ENCODE data around the gene G6PC3.
A peak's percentile ranks its signal among the peaks of the same experiment; 100 is the strongest.

The G6PC3 gene

GRCh38 chr17:44075598-44076293 is 5.2 kb downstream of the G6PC3 start:
- no peak for DNase-seq (ENCODE audit: low read depth)

GRCh38 chr17:44076716-44077594 is 6.4 kb downstream of the G6PC3 start:
- Histone ChIP-seq H3K9ac (ENCODE audit: low read length) (peak overlapping the region; percentile 56), H3K4me3 (ENCODE audit: low read length) (no peak overlapping the region), H3K4me1 (ENCODE audit: control insufficient read depth, insufficient read depth, low read length) (peaks cover 14% of the 10 kb centered on the region), H3K36me3 (ENCODE audit: control insufficient read depth, insufficient read depth, low read length, severe bottlenecking) (peaks cover 71% of the 10 kb centered on the region), H3K27me3 (replicated peaks; ENCODE audit: control insufficient read depth, insufficient read depth, low read length) (no peaks in the 10 kb centered on the region), H3K9me3 (ENCODE audit: control insufficient read depth, low read length) (no peaks in the 10 kb centered on the region)
- DNase-seq (ENCODE audit: low read depth): peak; percentile 22

More at GRCh38 chr17:44075598-44076293, 5.2 kb downstream of the G6PC3 start:
- H3K36me3 ChIP-seq (ENCODE audit: control insufficient read depth, insufficient read depth, low read length, severe bottlenecking): peaks cover 64% of the 10 kb centered on the region
- no peaks in the 10 kb centered on the region for H3K27me3 ChIP-seq (replicated peaks; ENCODE audit: control insufficient read depth, insufficient read depth, low read length)
- no peaks in the 10 kb centered on the region for H3K9me3 ChIP-seq (ENCODE audit: control insufficient read depth, low read length)
- H3K4me1 ChIP-seq (ENCODE audit: control insufficient read depth, insufficient read depth, low read length): peaks cover 21% of the 10 kb centered on the region
- no peak overlapping the region for H3K9ac ChIP-seq (ENCODE audit: low read length)
- H3K4me3 ChIP-seq (ENCODE audit: low read length): no peak overlapping the region

GRCh38 chr17:44077595-44077909 is 7.0 kb downstream of the G6PC3 start:
- H3K36me3 ChIP-seq (ENCODE audit: control insufficient read depth, insufficient read depth, low read length, severe bottlenecking): peaks cover 77% of the 10 kb centered on the region
- DNase-seq (ENCODE audit: low read depth): no peak

GRCh38 chr17:44078412-44078811 is 7.9 kb downstream of the G6PC3 start:
- Histone ChIP-seq H3K27me3 (replicated peaks; ENCODE audit: control insufficient read depth, insufficient read depth, low read length) (no peaks in the 10 kb centered on the region), H3K4me3 (ENCODE audit: low read length) (no peak overlapping the region), H3K9me3 (ENCODE audit: control insufficient read depth, low read length) (no peaks in the 10 kb centered on the region), H3K4me1 (ENCODE audit: control insufficient read depth, insufficient read depth, low read length) (peaks cover 19% of the 10 kb centered on the region), H3K9ac (ENCODE audit: low read length) (no peak overlapping the region), H3K36me3 (ENCODE audit: control insufficient read depth, insufficient read depth, low read length, severe bottlenecking) (peaks cover 84% of the 10 kb centered on the region)
- no peak for DNase-seq (ENCODE audit: low read depth)

More at GRCh38 chr17:44077595-44077909, 7.0 kb downstream of the G6PC3 start:
- H3K9ac ChIP-seq (ENCODE audit: low read length): peak overlapping the region; percentile 56
- H3K27me3 ChIP-seq (replicated peaks; ENCODE audit: control insufficient read depth, insufficient read depth, low read length): no peaks in the 10 kb centered on the region
- H3K4me1 ChIP-seq (ENCODE audit: control insufficient read depth, insufficient read depth, low read length): peaks cover 19% of the 10 kb centered on the region
- H3K4me3 ChIP-seq (ENCODE audit: low read length): no peak overlapping the region
- no peaks in the 10 kb centered on the region for H3K9me3 ChIP-seq (ENCODE audit: control insufficient read depth, low read length)

- Histone ChIP-seq H3K9me3 (ENCODE audit: control insufficient read depth, low read length) (no peaks in the 10 kb centered on the region), H3K36me3 (ENCODE audit: control insufficient read depth, insufficient read depth, low read length, severe bottlenecking) (peaks cover 88% of the 10 kb centered on the region), H3K9ac (ENCODE audit: low read length) (no peak overlapping the region), H3K27me3 (replicated peaks; ENCODE audit: control insufficient read depth, insufficient read depth, low read length) (no peaks in the 10 kb centered on the region), H3K4me3 (ENCODE audit: low read length) (no peak overlapping the region), H3K4me1 (ENCODE audit: control insufficient read depth, insufficient read depth, low read length) (peaks cover 19% of the 10 kb centered on the region)
- DNase-seq (ENCODE audit: low read depth): no peak
These were observed 9.6 kb downstream of the G6PC3 start for GRCh38 chr17:44079877-44080821.

GRCh38 chr17:44081681-44082080 is 11.1 kb downstream of the G6PC3 start:
- H3K27me3 ChIP-seq (replicated peaks; ENCODE audit: control insufficient read depth, insufficient read depth, low read length): no peaks in the 10 kb centered on the region
- H3K4me1 ChIP-seq (ENCODE audit: control insufficient read depth, insufficient read depth, low read length): peaks cover 17% of the 10 kb centered on the region
- H3K4me3 ChIP-seq (ENCODE audit: low read length): no peak overlapping the region
- DNase-seq (ENCODE audit: low read depth): no peak
- no peak overlapping the region for H3K9ac ChIP-seq (ENCODE audit: low read length)
- H3K36me3 ChIP-seq (ENCODE audit: control insufficient read depth, insufficient read depth, low read length, severe bottlenecking): peaks cover 74% of the 10 kb centered on the region
- H3K9me3 ChIP-seq (ENCODE audit: control insufficient read depth, low read length): no peaks in the 10 kb centered on the region

GRCh38 chr17:44082256-44082927 is 11.9 kb downstream of the G6PC3 start:
- Histone ChIP-seq H3K4me1 (ENCODE audit: control insufficient read depth, insufficient read depth, low read length) (peaks cover 18% of the 10 kb centered on the region), H3K9ac (ENCODE audit: low read length) (no peak overlapping the region), H3K9me3 (ENCODE audit: control insufficient read depth, low read length) (no peaks in the 10 kb centered on the region), H3K36me3 (ENCODE audit: control insufficient read depth, insufficient read depth, low read length, severe bottlenecking) (peaks cover 67% of the 10 kb centered on the region), H3K27me3 (replicated peaks; ENCODE audit: control insufficient read depth, insufficient read depth, low read length) (no peaks in the 10 kb centered on the region), H3K4me3 (ENCODE audit: low read length) (no peak overlapping the region)
- DNase-seq (ENCODE audit: low read depth): no peak

GRCh38 chr17:44083250-44083849 is 12.8 kb downstream of the G6PC3 start:
- DNase-seq (ENCODE audit: low read depth): no peak
- H3K27me3 ChIP-seq (replicated peaks; ENCODE audit: control insufficient read depth, insufficient read depth, low read length): no peaks in the 10 kb centered on the region
- H3K9ac ChIP-seq (ENCODE audit: low read length): no peak overlapping the region
- H3K4me1 ChIP-seq (ENCODE audit: control insufficient read depth, insufficient read depth, low read length): peaks cover 20% of the 10 kb centered on the region
- H3K4me3 ChIP-seq (ENCODE audit: low read length): no peak overlapping the region
- H3K9me3 ChIP-seq (ENCODE audit: control insufficient read depth, low read length): no peaks in the 10 kb centered on the region
- H3K36me3 ChIP-seq (ENCODE audit: control insufficient read depth, insufficient read depth, low read length, severe bottlenecking): peaks cover 66% of the 10 kb centered on the region

- Histone ChIP-seq H3K9me3 (ENCODE audit: control insufficient read depth, low read length) (no peaks in the 10 kb centered on the region), H3K4me3 (ENCODE audit: low read length) (no peak overlapping the region), H3K4me1 (ENCODE audit: control insufficient read depth, insufficient read depth, low read length) (peaks cover 20% of the 10 kb centered on the region), H3K36me3 (ENCODE audit: control insufficient read depth, insufficient read depth, low read length, severe bottlenecking) (peaks cover 65% of the 10 kb centered on the region), H3K27me3 (replicated peaks; ENCODE audit: control insufficient read depth, insufficient read depth, low read length) (no peaks in the 10 kb centered on the region), H3K9ac (ENCODE audit: low read length) (no peak overlapping the region)
- peak; percentile 39 for DNase-seq (ENCODE audit: low read depth)
These were observed 13.6 kb downstream of the G6PC3 start for GRCh38 chr17:44084131-44084538.

- Histone ChIP-seq H3K9me3 (ENCODE audit: control insufficient read depth, low read length) (no peaks in the 10 kb centered on the region), H3K36me3 (ENCODE audit: control insufficient read depth, insufficient read depth, low read length, severe bottlenecking) (peaks cover 60% of the 10 kb centered on the region), H3K27me3 (replicated peaks; ENCODE audit: control insufficient read depth, insufficient read depth, low read length) (no peaks in the 10 kb centered on the region), H3K4me1 (ENCODE audit: control insufficient read depth, insufficient read depth, low read length) (peaks cover 20% of the 10 kb centered on the region), H3K4me3 (ENCODE audit: low read length) (no peak overlapping the region), H3K9ac (ENCODE audit: low read length) (no peak overlapping the region)
- DNase-seq (ENCODE audit: low read depth): no peak
These were observed 14.4 kb downstream of the G6PC3 start for GRCh38 chr17:44084921-44085320.

Data from adipocyte (in vitro differentiated cells).